HG02642 (cell line): ENCODE measurements around the gene KCNA2.

Source experiments
- ATAC-seq: cut with Tn5 transposase; IDR thresholded peaks from one replicate; pipeline ENCODE4 v1.9.1; 2021; ENCODE audit warnings: mild to moderate bottlenecking; ENCODE audit not compliant: unreplicated experiment, poor library complexity

The KCNA2 gene

DNA sequence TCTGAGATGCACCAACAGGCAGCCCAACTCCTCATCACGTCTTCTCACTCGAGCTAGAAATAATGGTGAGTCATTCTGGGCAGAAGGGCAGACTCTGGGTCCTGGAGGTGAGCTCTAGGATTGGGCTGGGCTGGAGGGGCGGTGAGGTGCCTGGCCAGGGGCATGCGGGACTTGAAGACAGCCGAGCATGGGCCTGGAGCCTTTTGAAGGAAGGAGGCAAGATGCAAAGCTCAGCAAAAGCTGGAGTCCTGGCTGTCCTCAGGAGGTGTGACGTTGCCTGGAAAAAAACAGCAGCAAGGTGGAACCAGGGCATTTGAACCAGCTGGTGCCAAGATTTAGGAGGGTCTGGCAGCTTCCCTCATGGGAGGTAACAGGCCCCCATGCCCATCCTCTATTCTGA lies 712 bp downstream of the KCNA2 start:
- no peak for ATAC-seq

DNA sequence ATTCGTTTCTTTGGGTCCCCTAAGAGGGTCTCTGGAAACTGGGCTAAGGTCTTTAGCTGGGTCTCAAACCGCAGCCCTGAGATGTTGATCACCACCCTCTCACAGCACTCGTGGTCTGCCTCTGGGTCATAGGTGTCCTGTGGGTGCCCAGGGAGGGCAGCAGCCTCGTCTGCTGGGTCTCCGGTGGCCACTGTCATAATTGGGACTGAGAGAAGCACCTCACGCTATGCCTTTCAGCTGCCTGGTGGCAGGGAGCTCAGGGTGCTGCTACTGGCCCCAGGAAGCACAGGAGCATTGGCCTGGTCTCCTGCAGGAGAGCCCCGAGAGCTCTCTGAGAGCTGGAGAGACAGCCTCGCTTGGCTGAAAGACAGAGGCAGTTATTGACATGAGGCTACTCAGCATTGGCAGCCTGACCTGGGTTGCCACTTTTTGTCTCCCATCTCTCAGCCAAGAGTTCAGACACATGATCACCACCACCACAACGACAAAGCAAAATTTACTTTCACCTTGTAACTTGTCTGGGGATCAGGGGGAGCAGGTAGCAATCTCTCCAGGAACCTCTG lies 1.5 kb downstream of the KCNA2 start:
- ATAC-seq, result no peak

DNA sequence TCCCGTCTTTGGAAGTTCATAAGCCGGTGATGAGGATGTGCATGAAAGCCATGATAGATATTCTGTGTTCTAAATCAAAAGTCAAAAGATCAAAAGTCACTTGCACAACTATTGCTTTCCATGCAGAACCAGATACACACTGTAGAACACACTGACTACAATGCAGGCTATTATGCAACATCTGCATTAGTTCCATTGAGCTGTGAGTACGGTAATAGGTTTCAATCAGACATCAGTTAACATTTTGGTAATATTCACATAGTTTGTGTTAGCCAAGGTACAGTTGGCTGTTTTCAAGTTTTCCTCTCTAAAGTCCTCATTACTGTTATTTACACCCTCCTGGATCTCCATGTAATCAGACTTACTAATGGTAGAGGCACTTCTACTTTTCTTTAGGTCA lies 3.1 kb downstream of the KCNA2 start:
- ATAC-seq, result no peak

DNA sequence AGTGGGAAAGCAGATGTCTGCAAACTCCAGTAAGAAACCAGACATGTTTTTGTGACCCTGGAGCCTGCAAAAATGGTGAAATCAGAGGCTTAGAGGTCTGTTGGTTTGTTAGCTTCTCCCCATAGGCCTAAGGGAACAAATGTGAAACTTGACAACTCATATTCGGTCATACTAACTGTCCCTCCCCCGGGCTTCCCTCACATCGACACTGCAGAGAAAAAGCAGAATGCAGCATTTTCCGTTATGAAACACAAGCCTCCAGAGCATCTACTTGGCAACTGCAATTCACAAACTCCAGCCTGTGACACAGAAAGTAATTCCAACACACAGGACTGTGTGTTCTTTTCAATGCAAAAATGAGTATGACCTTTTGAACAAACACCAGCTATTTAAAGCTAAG lies 3.7 kb downstream of the KCNA2 start:
- no peak for ATAC-seq

DNA sequence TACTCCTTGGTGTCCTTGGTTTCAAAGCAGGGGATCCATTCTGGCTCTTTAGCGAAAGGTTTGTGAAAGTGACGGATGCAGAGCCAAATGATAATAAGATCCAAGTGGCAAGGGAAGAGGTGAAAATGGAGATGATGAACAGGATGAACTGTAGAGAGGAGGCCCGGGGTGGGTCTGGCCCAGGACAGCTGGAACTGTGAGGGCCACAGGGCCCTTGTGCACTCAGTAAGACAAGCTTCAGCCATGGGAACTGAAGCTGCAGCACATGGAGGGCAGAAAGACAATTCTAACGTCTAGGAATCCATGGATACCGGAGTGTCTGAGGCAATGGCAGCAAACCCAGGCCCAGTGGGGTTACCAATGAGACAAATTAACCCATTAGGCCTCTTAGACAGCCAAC lies 4.8 kb downstream of the KCNA2 start:
- no peak for ATAC-seq

DNA sequence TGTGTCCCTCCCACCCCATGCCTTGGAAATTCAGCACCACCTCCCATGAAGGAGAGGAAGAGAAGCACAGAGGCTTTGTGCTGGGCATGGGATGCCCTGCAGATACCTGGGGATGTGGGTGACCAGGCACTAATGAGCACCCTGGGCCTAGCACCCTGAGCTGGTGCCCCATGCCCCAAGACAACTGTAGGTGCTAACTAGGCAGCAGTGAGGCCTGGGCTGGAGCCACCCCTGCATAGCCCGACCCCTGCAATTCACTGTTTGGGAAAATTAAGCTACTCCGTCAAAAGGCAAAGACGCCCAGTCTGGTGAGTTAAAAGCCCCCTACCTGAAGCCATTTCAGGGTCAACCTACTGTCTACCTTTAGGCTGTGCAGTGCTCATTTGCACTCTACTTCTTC lies 5.4 kb downstream of the KCNA2 start:
- ATAC-seq, result no peak

DNA sequence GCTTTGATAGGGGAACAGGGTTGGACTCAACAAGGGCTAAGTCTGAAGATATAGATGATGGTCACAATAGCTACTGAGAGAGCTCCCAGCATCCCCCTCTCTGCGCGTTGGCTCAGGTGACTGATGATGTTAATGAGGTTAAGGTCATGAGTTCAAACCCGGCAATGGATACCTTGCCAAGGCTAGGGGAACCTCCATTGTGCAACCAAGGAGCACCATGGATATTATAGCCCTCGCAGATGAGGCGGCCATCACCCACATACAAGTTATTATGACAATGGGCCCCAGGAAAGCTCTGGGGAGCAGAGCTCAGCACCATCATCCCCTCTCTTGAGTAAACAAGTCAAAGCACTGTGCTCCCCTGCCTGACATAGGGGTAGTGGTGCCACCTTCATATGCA lies 8.2 kb downstream of the KCNA2 start:
- ATAC-seq, result no peak

DNA sequence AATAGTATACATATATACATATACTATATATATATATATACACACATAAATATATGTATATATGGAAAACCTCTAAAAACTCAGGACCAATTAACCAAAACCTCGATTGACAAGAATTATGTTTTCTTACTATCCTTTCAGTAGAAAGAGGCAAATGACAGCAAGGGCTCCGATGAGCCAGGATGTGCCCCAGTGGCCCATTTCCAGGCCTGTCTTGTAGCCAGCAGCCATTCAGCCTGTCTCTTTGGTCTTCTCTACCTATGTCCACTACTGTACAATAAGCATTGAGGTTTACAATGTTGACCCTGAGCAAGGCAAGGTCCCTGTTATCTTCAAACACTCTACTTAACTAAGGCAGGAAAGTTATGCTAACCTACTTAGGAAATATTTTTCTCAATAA lies 9.8 kb downstream of the KCNA2 start:
- ATAC-seq, result no peak

DNA sequence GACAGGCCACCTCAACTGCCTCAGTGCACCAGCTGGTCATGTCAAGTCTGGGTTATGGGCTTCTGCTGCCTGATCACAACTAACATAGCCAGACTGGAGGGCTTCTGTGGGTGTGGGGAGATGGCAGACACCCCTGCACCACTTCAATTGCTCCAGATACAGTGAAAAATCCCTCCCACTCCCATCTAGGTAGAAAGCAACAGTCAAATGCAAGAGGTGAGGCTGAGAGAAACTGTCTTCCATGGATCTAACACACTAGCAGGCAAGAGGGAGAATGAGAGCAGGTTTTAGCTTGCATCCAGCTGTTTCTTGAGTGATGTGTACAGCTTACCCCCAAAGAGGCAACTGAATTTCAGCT lies 10.8 kb downstream of the KCNA2 start:
- no peak for ATAC-seq

DNA sequence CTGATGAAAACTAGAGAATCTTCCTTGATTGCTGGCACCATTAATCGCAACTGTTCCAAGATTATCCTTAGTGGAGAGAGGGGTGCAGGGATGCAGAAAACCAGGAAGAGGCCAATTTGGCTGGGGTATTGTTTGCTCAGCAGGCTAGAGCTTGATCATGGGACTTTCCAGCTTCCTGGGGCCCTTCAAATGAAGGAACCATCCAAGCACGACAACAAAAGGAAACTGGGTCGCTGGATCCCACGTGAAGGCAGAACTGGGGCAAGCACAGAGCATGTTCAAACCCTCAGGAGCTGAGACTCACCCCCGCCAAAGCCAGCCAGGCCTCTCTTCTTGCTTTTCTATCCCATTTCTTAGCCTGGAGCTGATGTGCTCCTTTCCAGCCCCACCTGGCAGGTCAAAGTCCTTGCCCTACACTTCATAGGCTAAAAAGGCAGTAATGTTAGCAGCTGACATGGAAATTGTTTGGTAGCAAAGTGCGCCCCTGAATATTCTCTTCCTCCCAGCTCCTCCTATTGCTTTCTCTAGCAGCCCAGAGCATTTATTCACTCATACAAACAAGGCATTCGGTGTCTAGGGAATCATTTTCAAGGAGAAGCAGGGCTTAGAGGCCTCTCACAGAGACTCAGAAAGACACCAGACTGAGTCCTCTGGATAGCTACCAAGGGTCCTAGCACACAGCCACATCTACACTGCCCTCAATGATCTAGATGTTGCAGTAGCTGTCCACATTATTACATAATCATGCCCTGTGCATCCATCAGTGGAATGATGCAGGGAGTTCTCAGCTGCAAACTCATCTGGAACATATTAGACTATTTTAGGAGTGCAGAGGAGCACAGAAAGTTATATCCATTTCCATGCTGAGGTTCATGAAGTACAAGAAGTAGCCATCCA lies 11.5 kb downstream of the KCNA2 start:
- no peak for ATAC-seq

DNA sequence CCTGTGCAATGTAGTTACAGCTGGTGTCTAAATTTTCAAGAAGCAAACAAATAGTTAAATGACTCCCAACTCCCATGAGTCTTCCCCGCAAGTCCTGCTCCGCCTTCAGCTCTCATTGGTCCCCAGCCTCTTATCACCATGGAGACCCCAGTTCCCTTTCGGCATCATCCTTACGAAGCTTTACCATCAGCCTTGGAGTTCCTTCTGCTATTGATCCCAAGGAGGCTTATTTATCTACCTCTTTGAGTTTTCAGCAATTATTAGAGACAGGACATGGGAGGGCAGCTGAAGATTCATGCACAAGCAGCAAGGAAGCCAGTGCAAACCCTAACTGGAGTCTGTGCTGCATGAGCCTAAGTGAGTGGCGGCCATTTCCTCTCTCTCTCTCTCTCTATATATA lies 12.3 kb downstream of the KCNA2 start:
- ATAC-seq, result no peak

DNA sequence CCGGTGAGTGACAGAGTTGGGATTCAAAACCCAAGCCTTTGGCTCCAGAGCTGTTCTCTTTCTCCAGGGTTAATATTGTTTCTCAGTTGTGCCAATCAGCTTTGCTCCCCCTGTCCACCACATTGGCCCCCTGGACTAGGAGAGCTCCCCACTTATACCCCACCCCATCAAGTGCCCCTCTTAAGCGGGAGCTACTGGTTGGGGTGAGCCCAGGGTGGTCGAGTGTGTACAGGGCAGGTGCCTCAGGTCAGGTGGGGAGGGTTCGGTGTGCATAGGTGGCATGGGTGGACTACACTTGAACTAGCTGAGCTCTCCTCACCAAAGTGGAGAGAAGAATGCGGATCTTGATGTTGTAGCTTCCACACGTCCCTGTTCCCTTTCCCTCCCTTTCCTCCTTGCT lies 14.2 kb downstream of the KCNA2 start:
- no peak for ATAC-seq

DNA sequence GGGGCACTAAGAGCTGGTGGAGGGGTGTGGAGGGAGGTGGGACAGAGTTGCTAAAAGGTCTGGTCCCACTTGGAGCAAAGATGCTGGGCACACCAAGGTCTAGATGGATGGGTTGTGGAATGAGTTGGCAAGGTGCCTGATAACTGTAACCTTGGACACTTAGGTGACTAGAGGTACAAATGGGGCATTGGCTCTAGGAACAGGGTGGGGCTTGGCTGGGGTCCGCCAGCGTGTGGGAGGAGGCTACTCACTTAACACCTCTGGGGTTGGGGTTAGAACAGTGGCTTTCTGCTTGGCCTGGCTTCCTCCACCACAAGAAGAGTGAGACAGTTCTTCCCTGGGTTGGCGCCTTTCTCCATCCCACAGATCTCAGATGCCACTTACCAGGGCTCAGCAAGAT lies 17.2 kb downstream of the KCNA2 start:
- ATAC-seq, result no peak

DNA sequence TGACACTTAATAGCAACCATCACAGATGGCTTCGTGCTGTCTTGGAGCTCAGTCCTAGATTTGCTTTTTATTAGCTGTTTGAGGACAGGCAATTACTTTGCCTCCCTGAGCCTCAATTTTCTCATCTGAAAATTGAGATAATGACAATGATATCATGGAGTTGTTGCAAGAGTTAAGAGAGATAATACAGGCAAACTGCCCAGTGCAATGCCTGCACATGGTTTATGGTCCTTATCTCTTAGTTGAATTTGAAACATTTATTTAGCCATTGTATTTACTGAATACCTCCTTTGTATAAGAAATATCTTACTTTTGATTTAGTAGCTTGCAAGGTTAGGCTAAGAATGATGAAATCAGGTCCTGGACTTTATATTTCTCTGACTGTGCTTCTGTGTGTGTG lies 17.7 kb downstream of the KCNA2 start:
- no peak for ATAC-seq

DNA sequence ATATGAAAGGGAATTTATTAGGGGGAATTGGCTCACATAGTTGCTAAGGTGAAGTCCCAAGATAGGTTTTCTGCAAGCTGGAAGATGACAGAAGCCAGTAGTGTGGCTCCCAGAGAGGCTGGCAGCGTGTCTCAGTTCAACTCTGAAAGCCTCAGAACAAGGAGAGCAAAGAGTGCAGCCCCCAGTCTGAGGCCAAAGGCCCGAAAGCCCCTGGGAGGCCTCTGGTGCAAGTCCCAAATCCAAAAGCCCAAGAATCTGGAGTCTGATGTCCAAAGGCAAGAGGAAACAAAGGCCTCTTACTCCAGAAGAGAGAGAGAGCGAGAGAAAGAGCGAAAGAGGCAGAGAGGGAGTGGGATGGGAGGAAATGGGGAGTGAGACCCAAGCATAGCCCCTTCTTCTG lies 18.3 kb downstream of the KCNA2 start:
- no peak for ATAC-seq

DNA sequence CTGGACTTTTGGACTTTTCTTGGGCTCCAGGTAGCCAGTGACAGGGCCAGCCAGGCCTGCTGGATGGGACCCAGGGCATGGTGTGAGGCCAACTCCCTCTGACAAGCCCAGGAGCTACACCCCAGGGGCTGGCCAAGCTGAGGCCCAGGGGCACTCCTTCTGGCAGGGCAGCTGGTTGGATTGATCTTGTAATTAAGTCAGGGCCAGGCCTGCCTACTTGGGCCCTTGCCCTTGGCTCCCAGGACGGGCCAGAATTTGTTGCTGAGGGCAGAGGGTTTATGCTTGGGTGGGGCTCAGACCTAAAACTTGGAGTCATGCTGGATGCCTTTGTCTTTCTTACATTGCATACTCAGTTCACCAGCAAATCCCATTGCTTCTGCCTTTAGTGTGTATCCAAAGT lies 20.7 kb downstream of the KCNA2 start:
- no peak for ATAC-seq

DNA sequence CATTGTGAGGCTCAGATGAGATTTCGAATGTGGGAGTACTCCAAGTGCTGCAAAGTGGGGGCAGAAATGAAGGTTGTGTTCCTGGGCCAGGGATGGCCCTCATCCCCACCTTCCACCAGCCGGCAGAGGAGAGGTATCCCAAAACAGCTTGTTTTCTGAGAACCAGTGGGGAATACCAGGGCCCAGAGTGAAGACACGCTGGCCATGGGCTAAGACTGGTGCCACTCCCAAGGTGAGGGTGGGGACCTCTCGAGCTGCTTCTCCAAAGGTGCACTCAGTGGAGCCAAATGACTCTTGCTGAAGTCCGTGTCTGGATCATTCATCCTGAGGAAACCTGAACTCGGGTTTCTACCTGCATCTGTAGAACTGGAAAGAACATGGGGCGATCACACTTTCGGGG lies 22.1 kb downstream of the KCNA2 start:
- ATAC-seq, result no peak

DNA sequence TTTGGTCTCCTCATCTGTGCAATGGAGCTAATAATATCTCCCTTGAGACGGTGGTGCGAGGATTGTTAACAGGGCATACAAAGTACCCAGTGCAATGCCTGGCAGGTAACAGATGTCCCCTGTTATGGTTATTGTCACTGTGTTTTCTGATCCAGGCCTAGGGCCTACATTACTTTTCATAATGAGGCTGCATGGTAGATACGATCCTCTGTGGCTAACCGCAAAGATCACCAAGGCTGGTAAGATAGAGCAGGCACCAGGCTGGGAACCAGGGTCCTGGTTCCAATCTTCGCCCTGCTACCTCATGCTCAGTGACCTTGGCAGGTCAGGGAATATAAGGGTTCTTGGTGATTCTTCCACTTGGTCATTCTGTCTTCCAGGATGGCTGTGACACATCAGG lies 22.7 kb downstream of the KCNA2 start:
- ATAC-seq, result no peak

DNA sequence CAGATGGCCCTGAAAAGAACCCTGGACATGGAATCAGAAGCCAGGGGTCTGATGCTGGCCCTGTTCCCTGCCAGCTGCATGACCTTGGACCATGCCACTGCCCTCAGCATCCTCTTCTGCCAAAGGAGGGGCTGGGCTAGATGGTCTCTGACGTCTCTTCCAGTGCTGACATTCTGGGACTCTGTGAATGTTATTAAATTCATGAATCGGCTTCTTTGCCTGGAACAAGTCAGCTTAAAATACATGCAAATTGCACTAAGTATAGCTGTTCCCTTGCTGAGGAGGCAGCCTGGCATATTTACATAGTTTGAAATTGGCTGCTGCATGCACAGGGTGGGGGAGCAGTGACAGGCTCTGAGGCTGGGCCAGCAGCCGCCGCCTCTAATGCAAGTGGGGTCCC lies 23.8 kb downstream of the KCNA2 start:
- ATAC-seq, result no peak

DNA sequence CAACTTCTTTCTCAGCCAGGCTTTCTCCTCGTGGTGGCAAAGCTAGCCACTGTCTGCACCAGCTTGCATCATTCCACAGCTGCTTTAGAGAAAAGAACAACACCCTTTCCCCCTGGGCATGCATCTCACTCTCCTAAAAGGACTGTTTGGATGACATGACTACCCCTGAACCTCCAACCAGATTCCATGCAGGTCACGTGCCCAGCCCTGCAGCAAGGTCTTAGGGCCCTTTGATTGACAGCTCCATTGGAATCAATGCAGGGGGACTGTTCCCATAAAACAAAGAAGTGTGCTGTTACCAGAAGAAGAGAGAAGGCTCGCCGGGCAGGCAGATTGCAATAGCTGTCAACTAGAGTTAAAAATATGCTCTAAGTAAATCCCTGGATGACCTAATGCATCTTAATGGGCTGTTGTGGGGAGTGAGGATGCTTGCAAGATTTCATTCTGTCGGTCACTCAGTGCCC lies 24.4 kb downstream of the KCNA2 start:
- ATAC-seq, result no peak

DNA sequence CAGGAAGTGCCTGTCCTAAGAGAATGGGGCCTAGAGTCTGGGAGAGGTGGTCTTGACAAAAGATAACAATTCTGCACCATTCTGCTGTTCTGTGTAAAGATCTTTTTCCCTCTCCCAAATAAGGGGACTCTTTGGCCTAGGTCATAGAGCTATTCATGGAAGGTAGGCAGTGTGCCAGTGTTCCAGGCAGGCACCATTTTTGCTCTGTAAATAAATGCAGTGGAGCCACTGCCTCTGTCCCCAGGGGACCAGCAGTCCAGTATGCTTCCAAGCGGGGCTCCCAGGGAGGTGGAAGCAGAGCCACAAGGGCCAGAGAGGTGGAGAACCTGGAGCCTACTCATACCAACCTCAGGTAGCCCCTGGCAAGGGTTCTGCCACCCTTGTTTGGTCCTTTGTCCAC lies 25.9 kb downstream of the KCNA2 start:
- ATAC-seq, result no peak

DNA sequence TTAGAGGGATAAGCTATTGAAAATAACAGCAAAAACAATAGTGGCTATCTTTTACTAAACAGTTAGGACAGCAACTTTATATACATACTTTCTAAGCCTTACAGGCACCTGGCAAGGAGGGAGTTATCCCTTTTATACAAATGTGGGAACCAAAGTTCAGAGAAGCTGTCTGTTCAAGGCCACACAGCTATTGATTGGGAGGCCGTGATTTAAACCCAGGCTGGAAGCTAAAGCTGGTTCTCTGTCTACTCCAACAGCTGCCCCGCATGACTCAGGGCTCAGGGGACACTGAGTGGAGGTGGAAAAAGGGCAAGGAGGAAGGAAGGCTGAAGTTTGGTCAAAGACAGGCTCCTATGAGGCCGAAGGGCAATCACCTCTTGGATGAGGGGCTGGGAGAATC lies 26.7 kb downstream of the KCNA2 start:
- no peak for ATAC-seq
